HAP-1 (cell line): ENCODE results near the gene CRMP1.

Experiments
- DNase-seq, 2 experiments: peaks; one replicate each; pipeline ENCODE4 v3.0.0-alpha.2; 2016 to 2020; ENCODE audit warnings: low spot score in 2 of 2
- H3K27me3 ChIP-seq: fragments of 250-450 bp; sonication (Bioruptor Pico); 2 replicates; pipeline ENCODE4 v1.5.1; 2020; ENCODE audit warnings: low read depth, mild to moderate bottlenecking, moderate library complexity
- H3K36me3 ChIP-seq: fragments of 250-450 bp; sonication (Bioruptor Pico); replicated peaks from 2 replicates; pipeline ENCODE4 v1.5.1; 2020; ENCODE audit warnings: mild to moderate bottlenecking
- H3K4me1 ChIP-seq: fragments of 250-450 bp; sonication (Bioruptor Pico); 2 replicates; pipeline ENCODE4 v1.5.1; 2020; ENCODE audit warnings: mild to moderate bottlenecking
- H3K4me3 ChIP-seq: fragments of 250-450 bp; sonication (Bioruptor Pico); 2 replicates; pipeline ENCODE4 v1.5.1; 2020; ENCODE audit warnings: mild to moderate bottlenecking, moderate library complexity
- H3K9me3 ChIP-seq: fragments of 250-450 bp; sonication (Bioruptor Pico); 2 replicates; pipeline ENCODE4 v1.5.1; 2020; ENCODE audit warnings: mild to moderate bottlenecking, moderate library complexity
- in situ Hi-C: fragments of 300-500 bp; cut with MboI; formaldehyde crosslinking; loops from 3 replicates; pipeline ENCODE4 v1.14.3; 2020; ENCODE audit warnings: low sequenced_read_pairs, inconsistent platforms, mixed read lengths

CRMP1 gene

GRCh38 chr4:5791654-5792053 is 101.2 kb downstream of the CRMP1 start:
- no peaks in the 10 kb centered on the region for H3K4me1 ChIP-seq
- H3K36me3 ChIP-seq: peaks cover 5% of the 10 kb centered on the region; the same call in 1 of the 2 replicates
- H3K9me3 ChIP-seq: no peaks in the 10 kb centered on the region
- H3K27me3 ChIP-seq: no peaks in the 10 kb centered on the region
- no peak for DNase-seq
- H3K4me3 ChIP-seq: no peak overlapping the region
- in situ Hi-C loops: no loop called here

GRCh38 chr4:5790546-5790857 is 102.4 kb downstream of the CRMP1 start:
- Histone ChIP-seq H3K9me3 (no peaks in the 10 kb centered on the region), H3K4me1 (no peaks in the 10 kb centered on the region), H3K4me3 (no peak overlapping the region), H3K27me3 (no peaks in the 10 kb centered on the region), H3K36me3 (peaks cover 5% of the 10 kb centered on the region; the same call in 1 of the 2 replicates)
- in situ Hi-C loops: no loop called here
- no peak for DNase-seq

- in situ Hi-C loops: no loop called here
- H3K4me1 ChIP-seq: no peaks in the 10 kb centered on the region
- 0 out of 2 replicates have a peak, but pooled peaks cover 3% of the 10 kb centered on the region for H3K36me3 ChIP-seq
- H3K4me3 ChIP-seq: no peak overlapping the region
- no peak for DNase-seq
- no peaks in the 10 kb centered on the region for H3K9me3 ChIP-seq
- no peaks in the 10 kb centered on the region for H3K27me3 ChIP-seq
Observed at GRCh38 chr4:5789141-5789540, 103.7 kb downstream of the CRMP1 start.

GRCh38 chr4:5788144-5788543 is 104.7 kb downstream of the CRMP1 start:
- in situ Hi-C loops: no loop called here
- DNase-seq: no peak
- Histone ChIP-seq H3K4me1 (no peaks in the 10 kb centered on the region), H3K9me3 (no peaks in the 10 kb centered on the region), H3K4me3 (no peak overlapping the region), H3K36me3 (0 out of 2 replicates have a peak, but pooled peaks cover 3% of the 10 kb centered on the region), H3K27me3 (no peaks in the 10 kb centered on the region)

GRCh38 chr4:5787311-5787710 is 105.6 kb downstream of the CRMP1 start:
- in situ Hi-C loops: no loop called here

GRCh38 chr4:5785806-5786680 is 106.8 kb downstream of the CRMP1 start:
- H3K4me1 ChIP-seq: no peaks in the 10 kb centered on the region
- in situ Hi-C loops: no loop called here

More at GRCh38 chr4:5787311-5787710, 105.6 kb downstream of the CRMP1 start:
- H3K9me3 ChIP-seq: no peaks in the 10 kb centered on the region
- no peaks in the 10 kb centered on the region for H3K27me3 ChIP-seq
- DNase-seq: no peak
- no peaks in the 10 kb centered on the region for H3K4me1 ChIP-seq
- H3K4me3 ChIP-seq: no peak overlapping the region
- 0 out of 2 replicates have a peak, but pooled peaks cover 3% of the 10 kb centered on the region for H3K36me3 ChIP-seq

GRCh38 chr4:5784960-5785611 is 107.8 kb downstream of the CRMP1 start:
- Histone ChIP-seq H3K36me3 (0 out of 2 replicates have a peak, but pooled peaks cover 3% of the 10 kb centered on the region), H3K27me3 (no peaks in the 10 kb centered on the region), H3K9me3 (no peaks in the 10 kb centered on the region), H3K4me3 (no peak overlapping the region), H3K4me1 (no peaks in the 10 kb centered on the region)
- in situ Hi-C loops: no loop called here
- no peak for DNase-seq

More at GRCh38 chr4:5785806-5786680, 106.8 kb downstream of the CRMP1 start:
- Histone ChIP-seq H3K4me3 (no peak overlapping the region), H3K36me3 (0 out of 2 replicates have a peak, but pooled peaks cover 3% of the 10 kb centered on the region), H3K9me3 (no peaks in the 10 kb centered on the region), H3K27me3 (no peaks in the 10 kb centered on the region)
- DNase-seq: no peak

- Histone ChIP-seq H3K27me3 (no peaks in the 10 kb centered on the region), H3K4me1 (no peaks in the 10 kb centered on the region), H3K4me3 (no peak overlapping the region), H3K36me3 (0 out of 2 replicates have a peak, but pooled peaks cover 3% of the 10 kb centered on the region), H3K9me3 (no peaks in the 10 kb centered on the region)
- DNase-seq: no peak
- in situ Hi-C loops: no loop called here
Observed at GRCh38 chr4:5784021-5784420, 108.9 kb downstream of the CRMP1 start.

- H3K4me1 ChIP-seq: no peaks in the 10 kb centered on the region
- 0 out of 2 replicates have a peak, but pooled peaks cover 3% of the 10 kb centered on the region for H3K36me3 ChIP-seq
- no peaks in the 10 kb centered on the region for H3K27me3 ChIP-seq
- no peak overlapping the region for H3K4me3 ChIP-seq
- no peaks in the 10 kb centered on the region for H3K9me3 ChIP-seq
- no peak for DNase-seq
- in situ Hi-C loops: no loop called here
Observed at GRCh38 chr4:5783486-5783885, 109.4 kb downstream of the CRMP1 start.

- Histone ChIP-seq H3K36me3 (0 out of 2 replicates have a peak, but pooled peaks cover 3% of the 10 kb centered on the region), H3K27me3 (no peaks in the 10 kb centered on the region), H3K4me3 (no peak overlapping the region), H3K9me3 (no peaks in the 10 kb centered on the region), H3K4me1 (no peaks in the 10 kb centered on the region)
- DNase-seq: no peak
- in situ Hi-C loops: no loop called here
Observed at GRCh38 chr4:5782829-5783476, 109.9 kb downstream of the CRMP1 start.

- Histone ChIP-seq H3K36me3 (0 out of 2 replicates have a peak, but pooled peaks cover 3% of the 10 kb centered on the region), H3K4me3 (no peak overlapping the region), H3K4me1 (no peaks in the 10 kb centered on the region), H3K9me3 (no peaks in the 10 kb centered on the region), H3K27me3 (no peaks in the 10 kb centered on the region)
- in situ Hi-C loops: no loop called here
- no peak for DNase-seq
Observed at GRCh38 chr4:5781691-5782090, 111.2 kb downstream of the CRMP1 start.

GRCh38 chr4:5780831-5781480 is 111.9 kb downstream of the CRMP1 start:
- DNase-seq: no peak
- 0 out of 2 replicates have a peak, but pooled peaks cover 3% of the 10 kb centered on the region for H3K36me3 ChIP-seq
- no peaks in the 10 kb centered on the region for H3K4me1 ChIP-seq
- H3K9me3 ChIP-seq: no peaks in the 10 kb centered on the region
- H3K27me3 ChIP-seq: no peaks in the 10 kb centered on the region
- H3K4me3 ChIP-seq: no peak overlapping the region
- in situ Hi-C loops: no loop called here

GRCh38 chr4:5776510-5776909 is 116.4 kb downstream of the CRMP1 start:
- H3K4me1 ChIP-seq: no peaks in the 10 kb centered on the region
- H3K4me3 ChIP-seq: no peak overlapping the region
- no peak for DNase-seq
- no peaks in the 10 kb centered on the region for H3K9me3 ChIP-seq
- in situ Hi-C loops: no loop called here
- no peaks in the 10 kb centered on the region for H3K36me3 ChIP-seq
- H3K27me3 ChIP-seq: no peaks in the 10 kb centered on the region
